Suppressor macrophage (primary cell): ENCODE measurements around the gene TXNRD2.

ENCODE experiments used
- DNase-seq, 4 experiments: peaks; one replicate each; pipeline ENCODE4 v3.0.0-alpha.2; 2020 to 2022
- total RNA-seq, 17 experiments: gene quantifications; one replicate each; lab custom pipeline; 2026; ENCODE audit warnings: mixed read lengths in 6 of 17, inconsistent platforms in 3 of 17; lab: John Stamatoyannopoulos, UW

The TXNRD2 gene
- 10.5 to 31.9 (median 18.2) reads per million in 17 experiments for total RNA-seq

DNA sequence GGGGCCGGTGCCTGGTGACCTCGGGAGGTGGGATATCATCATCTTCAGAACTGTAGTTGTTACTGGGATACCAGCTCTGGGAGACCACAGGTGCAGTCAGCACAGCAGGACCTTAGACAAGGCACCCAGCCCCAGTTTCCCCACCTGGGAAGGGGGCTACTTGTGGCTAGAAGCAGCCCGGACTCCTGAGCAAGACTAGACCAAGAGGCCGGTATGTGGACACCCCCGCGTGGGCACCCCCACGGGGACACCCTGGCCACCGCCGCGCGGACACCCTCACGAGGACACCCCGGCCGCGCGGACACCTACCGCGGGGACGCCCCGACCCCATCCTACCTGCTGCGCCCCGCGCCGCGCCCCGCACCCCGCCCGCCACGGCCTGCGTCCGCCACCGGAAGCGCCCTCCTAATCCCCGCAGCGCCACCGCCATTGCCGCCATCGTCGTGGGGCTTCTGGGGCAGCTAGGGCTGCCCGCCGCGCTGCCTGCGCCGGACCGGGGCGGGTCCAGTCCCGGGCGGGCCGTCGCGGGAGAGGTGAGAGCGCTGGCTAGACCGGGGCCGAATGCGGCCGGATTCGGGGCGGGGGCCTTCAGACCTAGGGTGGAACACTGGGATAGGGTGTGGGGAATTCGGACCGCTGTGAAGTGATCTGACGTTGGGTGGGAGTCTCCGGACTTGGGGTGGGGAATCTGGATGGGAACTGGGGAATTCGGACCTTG, at the start of gene TXNRD2, which contains the start of gene COMT:
TXNRD2 (minus strand) TSS at position 454 of the 718 bp plus-strand sequence; CDS start at position 439, 15 bp downstream.
COMT (plus strand) TSS at position 408 of the 718 bp plus-strand sequence. CDS start 20,755 bp downstream, outside the sequence.
- peak; percentile 77 to 91 (median 84) for DNase-seq

- DNase-seq, result no peak
Measured at GRCh38 chr22:19991395-19991644, 49.7 kb upstream of the TXNRD2 start.

- no peak for DNase-seq
Measured at GRCh38 chr22:19990609-19991394, 49.2 kb upstream of the TXNRD2 start.

DNA sequence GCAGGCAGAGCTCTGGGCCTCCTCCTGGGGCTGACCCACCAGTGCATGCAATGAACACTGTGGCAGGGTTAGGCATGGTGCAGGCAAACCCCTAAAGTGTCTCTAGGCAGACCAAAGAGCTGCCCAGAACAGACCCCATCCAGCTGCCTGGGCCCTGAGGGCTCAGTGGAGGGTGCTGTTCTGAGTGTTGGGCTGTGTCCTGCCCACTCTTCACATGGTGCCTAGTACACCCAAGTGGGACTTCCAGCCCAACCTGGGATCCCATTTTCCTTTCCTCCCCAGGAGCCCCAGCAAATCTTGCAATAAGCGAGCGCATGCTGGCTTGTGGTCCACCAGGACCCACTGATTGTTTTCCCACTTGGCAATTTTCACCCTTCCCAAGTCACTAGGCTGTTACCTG, 48.6 kb upstream of the TXNRD2 start:
- no peak for DNase-seq

DNA sequence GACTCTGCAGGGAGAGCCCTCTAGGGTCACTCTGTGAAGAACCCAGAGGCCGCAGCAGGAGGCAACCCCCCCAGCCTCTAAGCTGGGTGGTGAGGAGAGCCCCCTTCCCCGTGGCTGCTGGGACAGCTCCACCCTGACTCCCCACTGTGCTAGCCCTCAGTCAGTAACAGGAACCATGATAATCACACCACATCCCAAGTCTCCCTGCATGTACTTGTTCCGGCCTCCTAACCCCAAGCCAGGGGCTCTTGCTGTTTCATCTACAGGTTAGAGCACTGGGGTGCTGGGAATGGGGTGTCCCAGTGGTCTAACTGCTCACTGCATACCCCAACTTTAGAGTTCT, 48.1 kb upstream of the TXNRD2 start:
- no peak for DNase-seq

- no peak for DNase-seq
Measured at GRCh38 chr22:19988965-19989724, 47.5 kb upstream of the TXNRD2 start.

DNA sequence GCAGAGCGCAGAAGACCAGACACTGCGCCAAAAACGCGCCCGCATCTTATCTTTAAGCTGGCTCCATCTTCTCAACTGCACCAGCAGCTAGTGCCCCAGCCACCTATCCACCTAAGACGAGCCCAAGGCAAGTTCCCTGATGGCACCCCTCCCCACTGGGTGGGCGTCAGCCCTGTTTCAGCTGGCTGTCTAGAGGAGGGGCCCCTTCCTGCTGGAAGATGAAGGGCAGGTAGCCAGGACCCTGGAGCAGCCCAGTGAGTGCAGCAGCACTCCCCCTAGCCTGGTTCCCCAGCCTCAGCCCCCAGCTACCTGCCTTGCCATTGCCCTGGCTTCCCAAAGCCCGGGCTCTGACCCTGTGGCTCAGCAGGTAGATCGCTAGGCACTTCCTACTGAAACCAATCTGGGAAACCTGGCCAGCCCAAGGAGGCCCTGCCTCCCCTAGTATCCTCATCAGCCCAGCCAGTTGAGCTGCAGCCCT, 46.8 kb upstream of the TXNRD2 start:
- no peak for DNase-seq

- no peak for DNase-seq
Measured at GRCh38 chr22:19987394-19988306, 46.0 kb upstream of the TXNRD2 start.

- peak; percentile 83 to 95 (median 90) for DNase-seq
Measured at GRCh38 chr22:19986410-19987341, 45.1 kb upstream of the TXNRD2 start.

- no peak for DNase-seq
Measured at GRCh38 chr22:19986011-19986409, 44.4 kb upstream of the TXNRD2 start.

DNA sequence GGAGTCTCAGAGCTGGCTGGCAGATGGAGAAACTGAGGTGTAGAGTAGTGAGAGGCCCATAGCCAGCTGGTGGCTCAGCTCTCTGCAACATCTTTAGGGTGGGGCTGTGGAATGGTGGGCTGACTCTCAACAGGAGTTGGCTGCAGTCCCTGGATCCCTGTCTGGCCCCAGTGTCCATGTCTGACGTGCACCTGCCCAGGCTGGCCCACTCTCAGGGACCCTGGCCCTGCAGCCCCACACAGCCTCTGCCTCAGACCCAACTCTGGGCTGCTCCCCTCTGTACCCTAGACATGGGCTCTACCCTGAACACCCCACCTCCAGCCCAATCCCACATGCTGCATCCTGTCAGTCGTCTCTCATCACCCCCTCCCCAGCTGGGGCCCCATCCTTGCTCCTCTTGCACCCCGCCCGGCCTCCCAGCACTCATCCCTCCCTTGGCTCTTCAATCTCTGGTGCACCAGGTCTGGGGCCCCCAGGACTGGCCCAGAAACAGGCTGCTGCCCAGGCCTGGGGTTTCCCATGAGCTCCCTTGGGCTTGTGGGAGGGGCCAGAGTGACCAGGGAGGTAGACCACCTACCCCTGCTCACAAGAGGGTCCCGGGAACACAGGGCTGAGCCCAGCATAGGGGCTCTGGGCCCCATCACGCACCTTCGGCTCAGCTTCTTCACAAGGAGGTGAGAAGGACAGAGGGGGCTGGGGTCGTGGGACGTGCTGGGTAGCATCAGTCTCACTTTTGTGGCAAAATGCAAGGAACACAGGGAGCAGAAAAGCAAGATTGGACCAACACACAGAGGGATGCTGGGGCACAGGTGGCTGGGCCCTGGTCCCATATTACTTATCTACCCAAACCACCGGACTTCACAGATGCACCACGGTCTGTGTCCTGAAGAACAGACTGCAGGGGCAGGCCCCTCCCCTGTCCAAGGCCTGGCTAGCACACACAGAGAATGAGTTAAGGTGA, 43.5 kb upstream of the TXNRD2 start:
- no peak for DNase-seq

DNA sequence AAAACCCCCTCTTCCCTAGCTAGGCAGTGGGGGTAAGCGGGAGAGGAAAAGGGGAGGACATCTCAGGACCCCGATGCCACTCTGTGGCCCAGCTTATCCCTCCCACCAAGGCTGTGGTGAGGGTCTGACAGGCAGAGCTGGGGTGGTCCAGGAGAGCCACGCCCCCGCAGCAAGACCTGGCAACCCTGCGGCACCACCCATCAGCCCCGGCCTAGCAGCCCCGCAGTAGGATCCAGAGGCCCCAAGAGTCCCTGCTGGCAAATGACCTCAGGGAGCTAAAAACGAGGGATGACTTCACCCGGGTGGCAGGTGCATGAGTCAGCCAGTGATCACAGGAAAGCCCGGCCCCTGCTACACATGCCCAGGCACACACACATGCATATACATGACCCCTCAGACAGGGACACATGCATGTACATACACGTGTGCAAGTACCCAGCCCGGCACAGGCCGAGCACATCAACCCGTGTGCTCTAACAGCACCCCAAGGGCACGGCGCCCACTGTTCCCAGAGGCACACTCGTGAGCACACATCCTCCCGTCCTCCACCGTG, 42.7 kb upstream of the TXNRD2 start:
- DNase-seq, result no peak

GRCh38 chr22:19983741-19984140, 42.1 kb upstream of the TXNRD2 start:
- DNase-seq, result no peak

- no peak for DNase-seq
Measured at GRCh38 chr22:19982991-19983578, 41.5 kb upstream of the TXNRD2 start.

- DNase-seq, result no peak
Measured at GRCh38 chr22:19981961-19982920, 40.6 kb upstream of the TXNRD2 start.

GRCh38 chr22:19981171-19981960, 39.7 kb upstream of the TXNRD2 start:
- DNase-seq, result no peak

DNA sequence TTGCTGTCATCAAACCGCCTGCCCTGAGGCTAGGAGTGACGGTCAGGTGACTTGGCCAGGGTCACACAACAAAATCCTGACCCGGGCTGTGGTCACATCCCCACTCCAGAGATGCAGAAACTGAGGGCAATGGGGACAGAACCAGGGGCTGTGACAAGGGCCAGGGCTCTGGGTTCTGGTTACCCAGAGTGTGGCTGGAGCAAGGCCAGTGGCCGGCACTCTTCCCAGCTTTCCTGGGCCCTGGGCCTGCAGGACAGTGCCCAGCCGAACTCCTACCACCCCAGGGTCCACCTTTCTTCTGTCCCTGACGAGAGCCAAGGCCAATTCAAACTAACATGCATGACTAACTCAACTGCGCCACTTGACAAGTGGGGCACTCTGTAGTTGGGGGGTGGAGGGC, 39.1 kb upstream of the TXNRD2 start:
- DNase-seq, result no peak
